Adrenal gland (tissue), 5 donors: Measurements from ENCODE around the gene WLS.

Source experiments
- CTCF ChIP-seq, 6 experiments: fragments of 450-650 bp in 4 of 6; fragments of 200-600 bp in 2 of 6; sonication (generic) in 1 of 6; IDR thresholded peaks; 1 replicate in 5 of 6; 2 replicates in 1 of 6; pipeline versions ENCODE4 v1.5.1 to v1.8.0; 2016 to 2021; ENCODE audit warnings: antibody characterized with exemption in 6 of 6, mild to moderate bottlenecking in 2 of 6, moderate library complexity in 1 of 6
- POLR2A ChIP-seq, 2 donors: fragments of 450-650 bp; IDR thresholded peaks; one replicate each; pipeline ENCODE4 v1.6.1; 2017; ENCODE audit warnings: antibody characterized with exemption in 2 of 2, mild to moderate bottlenecking in 2 of 2, moderate library complexity in 1 of 2
- donor health status: DM: no; HTN: no; CAD: no.

- TF ChIP-seq POLR2A (IDR thresholded peaks at IDR 0.05) = no peak
- TF ChIP-seq CTCF (IDR thresholded peaks at IDR 0.05) = no peak
These were observed 43.5 kb downstream of the WLS start for GRCh38 chr1:68188644-68189340.
